Neural cell (in vitro differentiated cells): ENCODE data around the gene STPG2.

ENCODE experiments used
- EP300 ChIP-seq: fragments of 450-650 bp; conservative IDR thresholded peaks from 2 replicates; pipeline ENCODE4 v1.6.1; 2014; ENCODE audit warnings: antibody characterized with exemption, mild to moderate bottlenecking, moderate library complexity; ENCODE audit not compliant: poor library complexity, severe bottlenecking
- EZH2 ChIP-seq: fragments of 200-600, 300-800 bp; shearing (Covaris generic), sonication (generic); IDR thresholded peaks from 2 replicates; pipeline ENCODE4 v1.6.1; 2014; ENCODE audit warnings: antibody characterized with exemption, low read length, borderline replicate concordance, mild to moderate bottlenecking; ENCODE audit not compliant: insufficient read depth, poor library complexity, severe bottlenecking
- MXI1 ChIP-seq: fragments of 450-650 bp; conservative IDR thresholded peaks from 2 replicates; pipeline ENCODE4 v1.6.1; 2014; ENCODE audit warnings: antibody characterized with exemption, mild to moderate bottlenecking; ENCODE audit not compliant: poor library complexity, severe bottlenecking
- POLR2AphosphoS5 ChIP-seq: IDR thresholded peaks from 2 replicates; pipeline ENCODE4 v1.6.1; 2012
- RAD21 ChIP-seq: fragments of 450-650 bp; conservative IDR thresholded peaks from 2 replicates; pipeline ENCODE4 v1.6.1; 2014; ENCODE audit warnings: antibody characterized with exemption, mild to moderate bottlenecking, moderate library complexity
- SMC3 ChIP-seq: fragments of 450-650 bp; conservative IDR thresholded peaks from 2 replicates; pipeline ENCODE4 v1.6.1; 2014; ENCODE audit warnings: antibody characterized with exemption, mild to moderate bottlenecking, moderate library complexity; ENCODE audit not compliant: poor library complexity
- TAF1 ChIP-seq: IDR thresholded peaks from 2 replicates; pipeline ENCODE4 v1.6.1; 2012; ENCODE audit warnings: low read depth
- TF ChIP-seq, protein P1 (sequence below): fragments of 450-650 bp; IDR thresholded peaks from 2 replicates; pipeline ENCODE4 v1.5.1; 2014; ENCODE audit warnings: antibody characterized with exemption, mild to moderate bottlenecking, moderate library complexity; ENCODE audit not compliant: poor library complexity, severe bottlenecking
- TF ChIP-seq, protein P2 (sequence below): IDR thresholded peaks from 2 replicates; pipeline ENCODE4 v1.6.1; 2012; ENCODE audit warnings: borderline replicate concordance

DNA sequence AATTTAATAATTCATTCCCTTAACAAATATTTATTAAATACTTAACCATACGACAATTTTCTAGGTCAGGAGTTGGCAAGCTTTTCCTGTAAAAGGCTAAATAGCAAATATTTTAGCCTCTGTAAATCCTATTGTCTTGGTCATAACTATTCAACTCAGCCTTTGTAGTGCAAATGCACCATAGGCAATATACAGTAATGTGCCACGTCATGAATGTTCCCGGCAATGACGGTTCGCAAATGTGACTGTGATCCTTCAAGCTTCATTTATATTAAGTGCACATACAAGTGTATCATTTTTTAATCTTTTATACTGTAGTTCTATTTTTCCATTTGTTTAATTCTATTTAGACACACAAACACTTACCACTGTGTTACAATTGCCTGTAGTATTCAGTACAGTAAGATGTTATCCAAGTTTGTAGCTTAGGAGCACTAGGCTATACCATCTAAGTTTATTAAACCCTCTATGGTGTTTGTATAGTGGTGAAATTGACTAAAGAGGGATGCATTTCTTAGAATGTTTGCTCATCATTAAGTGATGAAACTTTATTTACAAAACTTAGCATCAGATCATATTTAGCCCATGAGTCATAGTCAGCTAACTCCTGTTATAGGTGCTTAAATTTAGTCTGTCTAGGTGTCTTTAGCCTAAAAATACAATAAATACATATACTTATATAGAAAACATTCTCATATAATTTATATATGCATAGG lies 553.6 kb downstream of the STPG2 start:
- no peak for TF ChIP-seq MXI1
- TF ChIP-seq, protein P1, sequence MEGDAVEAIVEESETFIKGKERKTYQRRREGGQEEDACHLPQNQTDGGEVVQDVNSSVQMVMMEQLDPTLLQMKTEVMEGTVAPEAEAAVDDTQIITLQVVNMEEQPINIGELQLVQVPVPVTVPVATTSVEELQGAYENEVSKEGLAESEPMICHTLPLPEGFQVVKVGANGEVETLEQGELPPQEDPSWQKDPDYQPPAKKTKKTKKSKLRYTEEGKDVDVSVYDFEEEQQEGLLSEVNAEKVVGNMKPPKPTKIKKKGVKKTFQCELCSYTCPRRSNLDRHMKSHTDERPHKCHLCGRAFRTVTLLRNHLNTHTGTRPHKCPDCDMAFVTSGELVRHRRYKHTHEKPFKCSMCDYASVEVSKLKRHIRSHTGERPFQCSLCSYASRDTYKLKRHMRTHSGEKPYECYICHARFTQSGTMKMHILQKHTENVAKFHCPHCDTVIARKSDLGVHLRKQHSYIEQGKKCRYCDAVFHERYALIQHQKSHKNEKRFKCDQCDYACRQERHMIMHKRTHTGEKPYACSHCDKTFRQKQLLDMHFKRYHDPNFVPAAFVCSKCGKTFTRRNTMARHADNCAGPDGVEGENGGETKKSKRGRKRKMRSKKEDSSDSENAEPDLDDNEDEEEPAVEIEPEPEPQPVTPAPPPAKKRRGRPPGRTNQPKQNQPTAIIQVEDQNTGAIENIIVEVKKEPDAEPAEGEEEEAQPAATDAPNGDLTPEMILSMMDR: no peak
- no peak for TF ChIP-seq TAF1
- no peak for TF ChIP-seq POLR2AphosphoS5
- no peak for TF ChIP-seq EZH2
- TF ChIP-seq SMC3: no peak
- no peak for TF ChIP-seq RAD21
- no peak for TF ChIP-seq EP300
- TF ChIP-seq, protein P2, sequence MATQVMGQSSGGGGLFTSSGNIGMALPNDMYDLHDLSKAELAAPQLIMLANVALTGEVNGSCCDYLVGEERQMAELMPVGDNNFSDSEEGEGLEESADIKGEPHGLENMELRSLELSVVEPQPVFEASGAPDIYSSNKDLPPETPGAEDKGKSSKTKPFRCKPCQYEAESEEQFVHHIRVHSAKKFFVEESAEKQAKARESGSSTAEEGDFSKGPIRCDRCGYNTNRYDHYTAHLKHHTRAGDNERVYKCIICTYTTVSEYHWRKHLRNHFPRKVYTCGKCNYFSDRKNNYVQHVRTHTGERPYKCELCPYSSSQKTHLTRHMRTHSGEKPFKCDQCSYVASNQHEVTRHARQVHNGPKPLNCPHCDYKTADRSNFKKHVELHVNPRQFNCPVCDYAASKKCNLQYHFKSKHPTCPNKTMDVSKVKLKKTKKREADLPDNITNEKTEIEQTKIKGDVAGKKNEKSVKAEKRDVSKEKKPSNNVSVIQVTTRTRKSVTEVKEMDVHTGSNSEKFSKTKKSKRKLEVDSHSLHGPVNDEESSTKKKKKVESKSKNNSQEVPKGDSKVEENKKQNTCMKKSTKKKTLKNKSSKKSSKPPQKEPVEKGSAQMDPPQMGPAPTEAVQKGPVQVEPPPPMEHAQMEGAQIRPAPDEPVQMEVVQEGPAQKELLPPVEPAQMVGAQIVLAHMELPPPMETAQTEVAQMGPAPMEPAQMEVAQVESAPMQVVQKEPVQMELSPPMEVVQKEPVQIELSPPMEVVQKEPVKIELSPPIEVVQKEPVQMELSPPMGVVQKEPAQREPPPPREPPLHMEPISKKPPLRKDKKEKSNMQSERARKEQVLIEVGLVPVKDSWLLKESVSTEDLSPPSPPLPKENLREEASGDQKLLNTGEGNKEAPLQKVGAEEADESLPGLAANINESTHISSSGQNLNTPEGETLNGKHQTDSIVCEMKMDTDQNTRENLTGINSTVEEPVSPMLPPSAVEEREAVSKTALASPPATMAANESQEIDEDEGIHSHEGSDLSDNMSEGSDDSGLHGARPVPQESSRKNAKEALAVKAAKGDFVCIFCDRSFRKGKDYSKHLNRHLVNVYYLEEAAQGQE: no peak
